WTC11 (cell line): ENCODE results near the gene MTA1. TPM values are rescaled to one million over a fixed set of nuclear protein-coding genes. Genes with fewer than 3 reads are reported as not detected.

ENCODE experiments used
- ATAC-seq: fragments of 200-7000 bp; cut with Tn5 transposase; 2 replicates; pipeline ENCODE4 v1.10.0; 2021; ENCODE audit warnings: mild to moderate bottlenecking, moderate library complexity
- CTCF ChIA-PET: fragments of 300-600 bp; sonication (Branson Sonifier 250); formaldehyde crosslinking; loops from one replicate; lab custom pipeline; 2021; ENCODE audit warnings: antibody characterized with exemption; lab: Charles Lee
- POLR2A ChIA-PET: fragments of 350-600 bp; sonication (Branson Sonifier 250); formaldehyde crosslinking; loops from one replicate; lab custom pipeline; 2021; ENCODE audit warnings: antibody characterized with exemption; lab: Charles Lee
- DNase-seq: peaks from one replicate; pipeline ENCODE4 v3.0.0; 2021; ENCODE audit warnings: low spot score
- H3K27ac Mint-ChIP-seq: 2 replicates; pipeline ENCODE4 v1.8.0; 2021; ENCODE audit warnings: mixed read lengths
- H3K27me3 Mint-ChIP-seq: 2 replicates; pipeline ENCODE4 v1.8.0; 2021; ENCODE audit warnings: low read depth, mild to moderate bottlenecking, moderate library complexity, mixed read lengths
- H3K36me3 Mint-ChIP-seq: 2 replicates; pipeline ENCODE4 v1.8.0; 2021; ENCODE audit warnings: mixed read lengths
- H3K4me1 Mint-ChIP-seq: 2 replicates; pipeline ENCODE4 v1.8.0; 2022; ENCODE audit warnings: mixed read lengths
- H3K4me3 Mint-ChIP-seq: 2 replicates; pipeline ENCODE4 v1.8.0; 2021; ENCODE audit warnings: mild to moderate bottlenecking, moderate library complexity, mixed read lengths
- H3K9me3 Mint-ChIP-seq: 2 replicates; pipeline ENCODE4 v1.8.0; 2021; ENCODE audit warnings: mixed read lengths
- CREM ChIP-seq: sonication (generic); formaldehyde crosslinking; IDR thresholded peaks from 2 replicates; pipeline ENCODE4 v1.8.1; 2022; ENCODE audit warnings: mild to moderate bottlenecking, missing genetic modification reagents, moderate library complexity
- E2F1 ChIP-seq: sonication (generic); formaldehyde crosslinking; IDR thresholded peaks from 2 replicates; pipeline ENCODE4 v1.8.0; 2022; ENCODE audit warnings: mild to moderate bottlenecking, missing genetic modification reagents
- EMX1 ChIP-seq: fragments of 250-450 bp; sonication (Bioruptor Pico); IDR thresholded peaks from 2 replicates; pipeline ENCODE4 v1.8.0; 2021; ENCODE audit warnings: mild to moderate bottlenecking
- ERG ChIP-seq: fragments of 250-450 bp; sonication (Bioruptor Pico); IDR thresholded peaks from 2 replicates; pipeline ENCODE4 v1.8.0; 2021; ENCODE audit warnings: mild to moderate bottlenecking
- ESRRA ChIP-seq: sonication (generic); formaldehyde crosslinking; IDR thresholded peaks from 2 replicates; pipeline ENCODE4 v1.8.1; 2022; ENCODE audit warnings: mild to moderate bottlenecking, missing genetic modification reagents, borderline replicate concordance
- FOXJ3 ChIP-seq: sonication (generic); formaldehyde crosslinking; IDR thresholded peaks from 2 replicates; pipeline ENCODE4 v1.9.0; 2021; ENCODE audit warnings: missing genetic modification reagents, mild to moderate bottlenecking, borderline replicate concordance
- FOXK1 ChIP-seq: sonication (generic); formaldehyde crosslinking; IDR thresholded peaks from 2 replicates; pipeline ENCODE4 v1.8.0; 2022; ENCODE audit warnings: mild to moderate bottlenecking, moderate library complexity, missing genetic modification reagents
- FOXP1 ChIP-seq: sonication (generic); formaldehyde crosslinking; IDR thresholded peaks from 2 replicates; pipeline ENCODE4 v1.8.0; 2022; ENCODE audit warnings: missing genetic modification reagents, mild to moderate bottlenecking, moderate library complexity, borderline replicate concordance
- IRF1 ChIP-seq: sonication (generic); formaldehyde crosslinking; IDR thresholded peaks from 2 replicates; pipeline ENCODE4 v1.8.0; 2023; ENCODE audit warnings: missing genetic modification reagents
- IRF2 ChIP-seq: sonication (generic); formaldehyde crosslinking; IDR thresholded peaks from 2 replicates; pipeline ENCODE4 v1.8.0; 2022; ENCODE audit warnings: low read depth, missing genetic modification reagents, borderline replicate concordance
- MXD4 ChIP-seq: fragments of 250-450 bp; sonication (Bioruptor Pico); IDR thresholded peaks from 2 replicates; pipeline ENCODE4 v1.8.0; 2021; ENCODE audit warnings: mild to moderate bottlenecking, moderate library complexity, borderline replicate concordance
- MYBL2 ChIP-seq: sonication (generic); formaldehyde crosslinking; IDR thresholded peaks from 2 replicates; pipeline ENCODE4 v1.8.1; 2023; ENCODE audit warnings: mild to moderate bottlenecking, moderate library complexity, missing genetic modification reagents
- NR3C1 ChIP-seq: sonication (generic); formaldehyde crosslinking; conservative IDR thresholded peaks from 2 replicates; pipeline ENCODE4 v1.8.1; 2023; ENCODE audit warnings: low read depth, mild to moderate bottlenecking, missing genetic modification reagents
- PREB ChIP-seq: sonication (generic); formaldehyde crosslinking; IDR thresholded peaks from 2 replicates; pipeline ENCODE4 v1.8.1; 2022; ENCODE audit warnings: mild to moderate bottlenecking, missing genetic modification reagents, moderate library complexity, borderline replicate concordance
- RELA ChIP-seq: sonication (generic); formaldehyde crosslinking; IDR thresholded peaks from 2 replicates; pipeline ENCODE4 v1.8.1; 2022; ENCODE audit warnings: missing genetic modification reagents, mild to moderate bottlenecking, borderline replicate concordance
- SOX15 ChIP-seq: fragments of 250-450 bp; sonication (Bioruptor Pico); IDR thresholded peaks from 2 replicates; pipeline ENCODE4 v1.9.0; 2021; ENCODE audit warnings: mild to moderate bottlenecking
- SP1 ChIP-seq: sonication (generic); formaldehyde crosslinking; conservative IDR thresholded peaks from 2 replicates; pipeline ENCODE4 v1.8.1; 2022; ENCODE audit warnings: missing genetic modification reagents
- TCF7 ChIP-seq: sonication (generic); formaldehyde crosslinking; IDR thresholded peaks from 2 replicates; pipeline ENCODE4 v1.8.0; 2022; ENCODE audit warnings: mild to moderate bottlenecking, low read depth, missing genetic modification reagents, moderate library complexity
- TEAD1 ChIP-seq: sonication (generic); formaldehyde crosslinking; IDR thresholded peaks from 2 replicates; pipeline ENCODE4 v1.8.0; 2022; ENCODE audit warnings: mild to moderate bottlenecking, missing genetic modification reagents
- TEAD4 ChIP-seq: sonication (generic); formaldehyde crosslinking; IDR thresholded peaks from 2 replicates; pipeline ENCODE4 v1.8.0; 2022; ENCODE audit warnings: mild to moderate bottlenecking, missing genetic modification reagents
- TP53 ChIP-seq: sonication (generic); formaldehyde crosslinking; IDR thresholded peaks from 2 replicates; pipeline ENCODE4 v1.8.1; 2023; ENCODE audit warnings: mild to moderate bottlenecking, missing genetic modification reagents
- ZMAT4 ChIP-seq: fragments of 250-450 bp; sonication (Bioruptor Pico); IDR thresholded peaks from 2 replicates; pipeline ENCODE4 v1.9.0; 2021; ENCODE audit warnings: mild to moderate bottlenecking
- ZNF121 ChIP-seq: sonication (generic); formaldehyde crosslinking; IDR thresholded peaks from 2 replicates; pipeline ENCODE4 v1.8.0; 2023; ENCODE audit warnings: missing genetic modification reagents
- ZNF219 ChIP-seq: sonication (generic); formaldehyde crosslinking; IDR thresholded peaks from 2 replicates; pipeline ENCODE4 v1.8.0; 2023; ENCODE audit warnings: missing genetic modification reagents, mild to moderate bottlenecking, borderline replicate concordance
- ZNF263 ChIP-seq: sonication (generic); formaldehyde crosslinking; IDR thresholded peaks from 2 replicates; pipeline ENCODE4 v1.8.1; 2022; ENCODE audit warnings: low read depth, mild to moderate bottlenecking, moderate library complexity, missing genetic modification reagents
- ZNF317 ChIP-seq: sonication (generic); formaldehyde crosslinking; IDR thresholded peaks from 2 replicates; pipeline ENCODE4 v1.8.1; 2023; ENCODE audit warnings: low read depth, mild to moderate bottlenecking, moderate library complexity, missing genetic modification reagents, borderline replicate concordance
- ZNF425 ChIP-seq: fragments of 250-450 bp; sonication (Bioruptor Pico); conservative IDR thresholded peaks from 2 replicates; pipeline ENCODE4 v1.9.0; 2021; ENCODE audit warnings: mild to moderate bottlenecking
- total RNA-seq: library from RNA; stranded (reverse); gene quantifications from 3 replicates; pipeline ENCODE4 v1.2.3, GENCODE V29; 2021

Gene MTA1
- total RNA-seq, 1 experiment from 2014 or later: 279 TPM

GRCh38 chr14:105398726-105399465 is 20.7 kb upstream of the MTA1 start (continued):
- TF ChIP-seq RELA (CRISPR knock-in tag) (0 out of 2 replicates have a peak, but pooled peaks have one; percentile 7), E2F1 (CRISPR knock-in tag) (no peak), EMX1 (CRISPR knock-in tag) (no peak), MYBL2 (CRISPR knock-in tag) (peak; percentile 78), ERG (CRISPR knock-in tag) (no peak), IRF1 (CRISPR knock-in tag) (0 out of 2 replicates have a peak, but pooled peaks have one; percentile 25), ZNF425 (CRISPR knock-in tag) (no peak), SOX15 (CRISPR knock-in tag) (no peak), TEAD4 (no peak), SP1 (CRISPR knock-in tag) (no peak), ZNF121 (CRISPR knock-in tag) (peak; percentile 39; the same call in 1 of the 2 replicates), ZNF263 (CRISPR knock-in tag) (peak; percentile 61; the same call in 1 of the 2 replicates), ZNF219 (CRISPR knock-in tag) (no peak; the same call in 1 of the 2 replicates), TP53 (CRISPR knock-in tag) (no peak), PREB (CRISPR knock-in tag) (peak; percentile 23; the same call in 1 of the 2 replicates), MXD4 (CRISPR knock-in tag) (no peak), TCF7 (peak; percentile 21; the same call in 1 of the 2 replicates)

GRCh38 chr14:105399466-105399775 is 20.2 kb upstream of the MTA1 start:
- Mint-ChIP-seq H3K4me3 (no peak overlapping the region), H3K4me1 (no peaks in the 10 kb centered on the region), H3K36me3 (peaks cover 48% of the 10 kb centered on the region), H3K27ac (no peak overlapping the region), H3K27me3 (peaks cover 58% of the 10 kb centered on the region), H3K9me3 (peaks cover 38% of the 10 kb centered on the region)
- POLR2A ChIA-PET: no interaction called here
- CTCF ChIA-PET: interaction anchor here (0.7 to 0.8 kb wide), 3 partner anchors 81 to 86 kb away, joined by 3 to 4 read pairs (median 3); no protein-coding TSS in a partner anchor
- ATAC-seq (no peak), DNase-seq (no peak)
- no peak for TF ChIP-seq EMX1 (CRISPR knock-in tag)
- no peak for TF ChIP-seq IRF2 (CRISPR knock-in tag)
- TF ChIP-seq ZNF317 (CRISPR knock-in tag): no peak
- TF ChIP-seq FOXP1: no peak
- TF ChIP-seq ESRRA: no peak
- no peak for TF ChIP-seq TEAD1 (CRISPR knock-in tag)
- no peak for TF ChIP-seq FOXK1 (CRISPR knock-in tag)
- TF ChIP-seq FOXJ3 (CRISPR knock-in tag): no peak
- TF ChIP-seq ZMAT4 (CRISPR knock-in tag): no peak
- TF ChIP-seq RELA (CRISPR knock-in tag): no peak
- no peak for TF ChIP-seq CREM
- TF ChIP-seq PREB (CRISPR knock-in tag): no peak
- TF ChIP-seq NR3C1 (CRISPR knock-in tag): no peak
